Bronchial epithelial cell (primary cell): ENCODE data around the gene ANKRD27. TPM values are rescaled to one million over a fixed set of nuclear protein-coding genes. Genes with fewer than 3 reads are reported as not detected.
A peak's percentile ranks its signal among the peaks of the same experiment; 100 is the strongest.

Source experiments
- DNase-seq: peaks from one replicate; pipeline ENCODE4 v3.0.0-alpha.2; 2010; ENCODE audit warnings: low read depth
- FAIRE-seq: peaks from 2 replicates; lab custom pipeline; 2011; peaks lifted over from hg19 to GRCh38; lab: Jason Lieb, UNC
- H3K27me3 ChIP-seq: 2 replicates; pipeline ENCODE4 v1.5.1; 2011; ENCODE audit warnings: low read length; ENCODE audit not compliant: control insufficient read depth, insufficient read depth
- H3K36me3 ChIP-seq: 2 replicates; pipeline ENCODE4 v1.5.1; 2011; ENCODE audit warnings: low read length; ENCODE audit not compliant: control insufficient read depth, insufficient read depth
- H3K4me3 ChIP-seq: 2 replicates; pipeline ENCODE4 v1.5.1; 2011; ENCODE audit warnings: mild to moderate bottlenecking, low read depth, low read length, control low read depth
- CTCF ChIP-seq: IDR thresholded peaks from 2 replicates; pipeline ENCODE4 v1.5.1; 2011; ENCODE audit warnings: mild to moderate bottlenecking, moderate library complexity, low read length, control low read depth, inconsistent platforms; ENCODE audit not compliant: insufficient read depth, severe bottlenecking
- total RNA-seq: library from RNA; depleted of rRNA; stranded (reverse); fragments of >200 nt; gene quantifications from 2 replicates; pipeline ENCODE4 v1.2.1, GENCODE V29; 2014

The ANKRD27 gene
- total RNA-seq, 1 donor from 2014 or later = 37.6 TPM

- H3K27me3 ChIP-seq = no peaks in the 10 kb centered on the region
- no peak for TF ChIP-seq CTCF
- H3K36me3 ChIP-seq = peaks cover 17% of the 10 kb centered on the region
- no peak overlapping the region for H3K4me3 ChIP-seq
- DNase-seq (no peak), FAIRE-seq (no peak)
Observed at GRCh38 chr19:32637480-32637879, 37.5 kb downstream of the ANKRD27 start.

- Histone ChIP-seq H3K36me3 (peaks cover 23% of the 10 kb centered on the region), H3K4me3 (no peak overlapping the region), H3K27me3 (no peaks in the 10 kb centered on the region)
- peak; percentile 80 for FAIRE-seq
- no peak for DNase-seq
- TF ChIP-seq CTCF = no peak
Observed at GRCh38 chr19:32631381-32631780, 43.6 kb downstream of the ANKRD27 start.

GRCh38 chr19:32630338-32630737 lies 44.6 kb downstream of the ANKRD27 start:
- TF ChIP-seq CTCF = no peak
- H3K36me3 ChIP-seq = peaks cover 24% of the 10 kb centered on the region
- FAIRE-seq = no peak

GRCh38 chr19:32627714-32628270 lies 47.2 kb downstream of the ANKRD27 start:
- peaks cover 23% of the 10 kb centered on the region for H3K36me3 ChIP-seq
- FAIRE-seq = no peak

More at GRCh38 chr19:32630338-32630737, 44.6 kb downstream of the ANKRD27 start:
- no peak for DNase-seq
- Histone ChIP-seq H3K4me3 (no peak overlapping the region), H3K27me3 (no peaks in the 10 kb centered on the region)

GRCh38 chr19:32626969-32627368 lies 48.0 kb downstream of the ANKRD27 start:
- FAIRE-seq (no peak), DNase-seq (no peak)
- no peaks in the 10 kb centered on the region for H3K27me3 ChIP-seq
- H3K4me3 ChIP-seq = no peak overlapping the region
- H3K36me3 ChIP-seq = peaks cover 25% of the 10 kb centered on the region
- TF ChIP-seq CTCF = no peak

More at GRCh38 chr19:32627714-32628270, 47.2 kb downstream of the ANKRD27 start:
- no peak overlapping the region for H3K4me3 ChIP-seq
- H3K27me3 ChIP-seq = no peaks in the 10 kb centered on the region
- TF ChIP-seq CTCF = no peak
- no peak for DNase-seq

- no peak for DNase-seq
- Histone ChIP-seq H3K4me3 (no peak overlapping the region), H3K36me3 (peaks cover 16% of the 10 kb centered on the region), H3K27me3 (no peaks in the 10 kb centered on the region)
- no peak for FAIRE-seq
- no peak for TF ChIP-seq CTCF
Observed at GRCh38 chr19:32624410-32624809, 50.6 kb downstream of the ANKRD27 start.
